GM12891 (cell line): Measurements from ENCODE around the gene PAFAH1B2.
"Not testable (repeated sequence)": the region's sequence is repeated elsewhere in the genome, so short reads cannot be mapped to it uniquely, and the experiment has no call there.

ENCODE experiments used
- PAX5 ChIP-seq: IDR thresholded peaks from 2 replicates; pipeline ENCODE4 v1.6.1; 2011; ENCODE audit warnings: low read length, moderate library complexity, mild to moderate bottlenecking; ENCODE audit not compliant: insufficient read depth, severe bottlenecking
- POLR2A ChIP-seq: IDR thresholded peaks from 2 replicates; pipeline ENCODE4 v1.6.1; 2011; ENCODE audit warnings: low read depth, low read length, control low read depth
- POLR2AphosphoS5 ChIP-seq: IDR thresholded peaks from 2 replicates; pipeline ENCODE4 v1.6.1; 2011; ENCODE audit warnings: low read depth, low read length, control low read depth
- SPI1 ChIP-seq: IDR thresholded peaks from 2 replicates; pipeline ENCODE4 v1.6.1; 2011; ENCODE audit warnings: low read depth, low read length, control low read depth

- TF ChIP-seq POLR2AphosphoS5, POLR2A, PAX5, SPI1: not testable (repeated sequence)
Measured at GRCh38 chr11:117209351-117210125, 65.5 kb downstream of the PAFAH1B2 start.
